OCI-LY3 (cell line): Measurements from ENCODE around the gene SLC30A4.

Experiments used
- H2AFZ ChIP-seq: fragments of 200-600, 300-600 bp; shearing (Covaris generic); 2 replicates; pipeline ENCODE4 v1.6.0; 2014; ENCODE audit warnings: antibody characterized with exemption, low read depth, low read length
- H3K27ac ChIP-seq: fragments of 200-600, 300-600 bp; sonication (generic); 2 replicates; pipeline ENCODE4 v1.5.1; 2014; ENCODE audit warnings: mild to moderate bottlenecking, low read length, moderate library complexity, mixed read lengths
- H3K27me3 ChIP-seq: fragments of 200-600, 300-600 bp; sonication (generic); 2 replicates; pipeline ENCODE4 v1.6.1; 2014; ENCODE audit warnings: low read depth, low read length, mixed read lengths
- H3K36me3 ChIP-seq: fragments of 200-600, 300-600 bp; sonication (generic); replicated peaks from 2 replicates; pipeline ENCODE3; 2014; ENCODE audit warnings: low read depth, low read length, mixed read lengths
- H3K4me1 ChIP-seq: fragments of 300-600, 200-600 bp; sonication (generic); 2 replicates; pipeline ENCODE4 v1.6.1; 2014; ENCODE audit warnings: low read length, mixed read lengths
- H3K4me2 ChIP-seq: fragments of 200-600, 300-600 bp; sonication (generic); 2 replicates; pipeline ENCODE4 v1.6.1; 2014; ENCODE audit warnings: low read length, mixed read lengths
- H3K4me3 ChIP-seq: fragments of 300-600, 200-600 bp; sonication (generic); 2 replicates; pipeline ENCODE4 v1.5.1; 2014; ENCODE audit warnings: antibody characterized with exemption, mild to moderate bottlenecking, low read length, moderate library complexity
- H3K79me2 ChIP-seq: fragments of 300-600, 200-600 bp; shearing (Covaris generic); 2 replicates; pipeline ENCODE4 v1.6.1; 2014; ENCODE audit warnings: mild to moderate bottlenecking, low read length, mixed read lengths
- H3K9ac ChIP-seq: fragments of 300-600, 200-600 bp; shearing (Covaris generic); 2 replicates; pipeline ENCODE4 v1.6.0; 2014; ENCODE audit warnings: mild to moderate bottlenecking, low read length, moderate library complexity
- H3K9me3 ChIP-seq: fragments of 200-600, 300-600 bp; shearing (Covaris generic); 2 replicates; pipeline ENCODE4 v1.6.1; 2014; ENCODE audit warnings: low read length, mixed read lengths; ENCODE audit not compliant: insufficient read depth
- H4K20me1 ChIP-seq: fragments of 200-600, 300-600 bp; sonication (generic); 2 replicates; pipeline ENCODE4 v1.6.1; 2016; ENCODE audit warnings: low read length, mixed read lengths; ENCODE audit not compliant: insufficient read depth
- CTCF ChIP-seq: fragments of 200-600, 300-600 bp; sonication (generic); IDR thresholded peaks from 2 replicates; pipeline ENCODE4 v1.5.1; 2014; ENCODE audit warnings: antibody characterized with exemption, low read length, low read depth
- EZH2phosphoT487 ChIP-seq: fragments of 200-600 bp; shearing (Covaris generic); IDR thresholded peaks from 2 replicates; pipeline ENCODE4 v1.6.1; 2018; ENCODE audit warnings: antibody characterized with exemption, mixed run types, low read depth

Gene SLC30A4

GRCh38 chr15:45451265-45451664, 71.3 kb downstream of the SLC30A4 start:
- TF ChIP-seq EZH2phosphoT487, result no peak
- no peak for TF ChIP-seq CTCF
- no peak overlapping the region for H2AFZ ChIP-seq
- no peaks in the 10 kb centered on the region for H3K9me3 ChIP-seq
- no peak overlapping the region for H3K27ac ChIP-seq
- peaks cover 28% of the 10 kb centered on the region for H3K4me1 ChIP-seq
- no peak overlapping the region for H3K9ac ChIP-seq
- no peak overlapping the region for H3K4me3 ChIP-seq
- no peaks in the 10 kb centered on the region for H4K20me1 ChIP-seq
- H3K4me2 ChIP-seq, result no peak overlapping the region
- H3K36me3 ChIP-seq, result no peaks in the 10 kb centered on the region
- peaks cover 15% of the 10 kb centered on the region; the same call in 1 of the 2 replicates for H3K27me3 ChIP-seq
- H3K79me2 ChIP-seq, result no peaks in the 10 kb centered on the region

- Histone ChIP-seq H3K27ac (no peak overlapping the region), H3K9ac (no peak overlapping the region), H3K36me3 (no peaks in the 10 kb centered on the region), H3K27me3 (peaks cover 19% of the 10 kb centered on the region; the same call in 1 of the 2 replicates), H3K4me3 (no peak overlapping the region), H3K79me2 (no peaks in the 10 kb centered on the region), H3K9me3 (no peaks in the 10 kb centered on the region), H3K4me2 (no peak overlapping the region), H2AFZ (no peak overlapping the region), H4K20me1 (no peaks in the 10 kb centered on the region), H3K4me1 (peaks cover 17% of the 10 kb centered on the region)
- TF ChIP-seq CTCF (no peak), EZH2phosphoT487 (no peak)
Observed at GRCh38 chr15:45449916-45450867, 72.4 kb downstream of the SLC30A4 start.

GRCh38 chr15:45449395-45449794, 73.2 kb downstream of the SLC30A4 start:
- no peak overlapping the region for H3K4me2 ChIP-seq
- no peak overlapping the region for H3K27ac ChIP-seq
- no peak overlapping the region for H2AFZ ChIP-seq
- no peaks in the 10 kb centered on the region for H4K20me1 ChIP-seq
- no peaks in the 10 kb centered on the region for H3K9me3 ChIP-seq
- H3K4me3 ChIP-seq, result no peak overlapping the region
- no peak overlapping the region for H3K9ac ChIP-seq
- TF ChIP-seq CTCF, result no peak
- TF ChIP-seq EZH2phosphoT487, result no peak
- H3K79me2 ChIP-seq, result no peaks in the 10 kb centered on the region
- H3K27me3 ChIP-seq, result peaks cover 19% of the 10 kb centered on the region; the same call in 1 of the 2 replicates
- H3K36me3 ChIP-seq, result no peaks in the 10 kb centered on the region
- peaks cover 9% of the 10 kb centered on the region for H3K4me1 ChIP-seq

GRCh38 chr15:45448066-45448915, 74.3 kb downstream of the SLC30A4 start:
- no peak overlapping the region for H3K4me3 ChIP-seq
- no peaks in the 10 kb centered on the region for H3K9me3 ChIP-seq
- no peak overlapping the region for H3K27ac ChIP-seq
- no peaks in the 10 kb centered on the region for H3K79me2 ChIP-seq
- no peak overlapping the region for H2AFZ ChIP-seq
- peaks cover 4% of the 10 kb centered on the region; the same call in 1 of the 2 replicates for H3K4me1 ChIP-seq
- TF ChIP-seq CTCF (no peak), EZH2phosphoT487 (no peak)
- no peaks in the 10 kb centered on the region for H4K20me1 ChIP-seq
- no peaks in the 10 kb centered on the region for H3K36me3 ChIP-seq
- peaks cover 12% of the 10 kb centered on the region; the same call in 1 of the 2 replicates for H3K27me3 ChIP-seq
- H3K4me2 ChIP-seq, result no peak overlapping the region
- H3K9ac ChIP-seq, result no peak overlapping the region
